GM18951 (cell line): ENCODE results near the gene MRPL49.
A peak's percentile ranks its signal among the peaks of the same experiment; 100 is the strongest.

ENCODE experiments used
- POLR2A ChIP-seq: IDR thresholded peaks from 4 replicates; pipeline ENCODE4 v1.6.1; 2011; ENCODE audit warnings: mild to moderate bottlenecking; ENCODE audit not compliant: insufficient read length, insufficient read depth; ENCODE audit errors: extremely low read depth
- in situ Hi-C: fragments of 300-500 bp; cut with MboI; formaldehyde crosslinking; loops from one replicate; pipeline ENCODE4 v1.12.0; 2022; ENCODE audit warnings: low sequenced_read_pairs, mixed read lengths, inconsistent platforms; ENCODE audit not compliant: unreplicated experiment

MRPL49 gene

DNA sequence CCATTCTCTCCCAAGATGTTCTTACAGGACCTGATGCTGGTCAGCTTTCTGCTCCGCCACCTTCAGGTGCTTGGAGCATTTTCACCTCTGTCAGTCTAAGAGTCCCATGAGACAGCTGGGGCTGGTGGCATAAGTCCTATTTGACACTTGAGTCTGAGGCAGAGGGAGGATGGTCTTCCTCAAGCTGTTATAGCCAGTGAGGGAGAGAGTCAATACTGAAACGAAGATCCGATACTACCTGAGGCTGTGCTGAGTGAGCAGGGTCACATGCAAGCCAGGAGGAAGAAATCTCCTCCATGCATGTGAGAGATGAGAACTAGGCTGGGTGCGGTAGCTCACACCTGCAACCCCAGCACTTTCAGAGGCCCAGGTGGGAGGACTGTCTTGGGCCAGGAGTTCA, 32.5 kb upstream of the MRPL49 start:
- in situ Hi-C loops = no loop called here

DNA sequence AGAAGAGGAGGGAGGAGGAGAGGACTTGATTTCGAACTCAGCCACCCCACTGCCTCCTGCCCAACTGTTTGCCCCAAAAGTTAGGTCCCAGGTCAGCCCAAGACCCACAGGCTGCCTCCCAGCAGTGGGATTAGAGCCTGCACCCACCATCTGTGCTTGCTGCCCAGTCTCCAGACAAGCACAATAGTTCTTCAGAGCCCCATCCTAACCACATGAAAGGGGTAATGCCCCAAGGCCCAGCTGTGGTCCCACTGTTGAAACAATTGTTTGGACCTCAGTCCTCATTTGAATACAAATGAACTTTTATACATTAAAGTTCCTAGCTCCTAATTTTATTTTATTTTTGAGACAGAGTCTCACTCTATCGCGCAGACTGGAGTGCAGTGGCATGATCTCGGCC, 31.5 kb upstream of the MRPL49 start:
- in situ Hi-C loops = no loop called here
- TF ChIP-seq POLR2A = no peak

More for the DNA sequence above, 32.5 kb upstream of the MRPL49 start:
- no peak for TF ChIP-seq POLR2A

DNA sequence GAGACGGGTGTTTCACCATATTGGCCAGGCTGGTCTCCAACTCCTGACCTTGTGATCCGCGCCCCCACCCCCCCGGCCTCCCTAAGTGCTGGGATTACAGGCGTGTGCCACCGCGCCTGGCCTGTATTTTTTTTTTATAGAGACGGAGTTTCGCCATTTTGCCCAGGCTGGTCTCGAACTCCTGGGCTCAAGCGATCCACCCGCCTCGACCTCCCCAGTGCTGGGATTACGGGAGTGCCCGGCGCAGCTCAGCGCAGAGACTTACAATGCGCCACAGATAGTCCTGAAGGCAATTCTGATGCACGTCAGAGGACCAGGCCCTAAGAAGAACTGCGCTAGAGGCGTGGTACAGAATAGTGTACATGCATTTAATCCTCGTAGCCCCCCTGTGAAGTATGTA, 26.7 kb upstream of the MRPL49 start:
- in situ Hi-C loops = no loop called here
- no peak for TF ChIP-seq POLR2A

DNA sequence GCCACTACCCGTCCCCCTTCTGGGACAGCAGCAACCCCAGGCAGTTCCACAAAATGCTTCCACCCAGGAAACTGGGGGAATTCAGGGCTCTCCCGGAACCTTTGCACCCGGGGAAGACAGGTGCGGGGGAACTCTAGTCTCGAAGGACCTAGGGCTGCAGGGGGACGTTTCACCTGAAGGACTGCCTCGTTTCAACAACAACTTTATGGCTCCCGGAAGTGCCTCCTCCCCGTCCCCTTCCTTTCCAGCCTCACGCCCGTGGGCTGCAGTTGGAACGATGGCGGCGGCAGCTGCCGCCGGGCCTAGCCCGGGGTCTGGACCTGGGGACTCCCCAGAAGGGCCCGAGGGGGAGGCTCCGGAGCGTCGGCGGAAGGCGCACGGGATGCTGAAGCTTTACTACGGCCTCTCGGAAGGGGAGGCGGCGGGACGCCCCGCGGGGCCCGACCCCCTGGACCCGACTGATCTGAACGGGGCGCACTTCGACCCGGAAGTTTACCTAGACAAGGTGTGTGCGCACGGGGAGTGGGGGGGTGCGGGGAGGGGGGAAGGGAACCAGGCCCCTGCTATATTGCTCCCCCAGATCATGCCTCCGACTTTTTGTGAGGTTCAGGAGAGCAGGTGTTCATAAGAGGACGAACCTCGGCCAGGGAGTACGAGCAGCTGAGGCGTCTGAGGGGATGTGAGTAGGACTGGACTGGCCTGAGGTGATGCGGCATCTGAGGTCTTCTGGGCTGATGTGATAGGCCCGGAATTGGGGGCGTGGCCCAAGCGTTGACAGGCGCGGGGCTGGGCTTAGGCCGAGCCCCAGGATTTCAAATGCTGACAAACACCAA, 25.9 kb upstream of the MRPL49 start, which contains the start of gene VPS51:
VPS51 (plus strand) TSS at position 241 of the 833 bp plus-strand sequence; CDS start at position 278, 37 bp downstream.
- peak; percentile 81 for TF ChIP-seq POLR2A

DNA sequence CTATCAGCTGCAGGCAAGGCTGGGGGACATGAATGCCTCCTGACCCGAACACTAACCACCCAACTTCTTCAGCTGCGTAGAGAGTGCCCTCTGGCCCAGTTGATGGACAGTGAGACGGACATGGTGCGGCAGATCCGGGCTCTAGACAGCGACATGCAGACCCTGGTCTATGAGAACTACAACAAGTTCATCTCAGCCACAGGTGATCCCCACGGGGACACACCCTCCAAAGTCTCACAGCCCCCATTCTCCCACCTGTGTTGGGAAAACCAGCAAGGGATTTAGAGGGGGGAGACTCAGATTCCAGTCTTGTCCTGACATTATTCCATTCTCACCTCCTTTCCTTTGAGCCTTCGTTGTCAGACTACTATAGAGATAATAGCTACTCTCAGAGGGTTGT, 25.2 kb upstream of the MRPL49 start:
- no peak for TF ChIP-seq POLR2A
- in situ Hi-C loops = no loop called here

More for the DNA sequence above, 25.9 kb upstream of the MRPL49 start, which contains the start of gene VPS51:
- in situ Hi-C loops = no loop called here

DNA sequence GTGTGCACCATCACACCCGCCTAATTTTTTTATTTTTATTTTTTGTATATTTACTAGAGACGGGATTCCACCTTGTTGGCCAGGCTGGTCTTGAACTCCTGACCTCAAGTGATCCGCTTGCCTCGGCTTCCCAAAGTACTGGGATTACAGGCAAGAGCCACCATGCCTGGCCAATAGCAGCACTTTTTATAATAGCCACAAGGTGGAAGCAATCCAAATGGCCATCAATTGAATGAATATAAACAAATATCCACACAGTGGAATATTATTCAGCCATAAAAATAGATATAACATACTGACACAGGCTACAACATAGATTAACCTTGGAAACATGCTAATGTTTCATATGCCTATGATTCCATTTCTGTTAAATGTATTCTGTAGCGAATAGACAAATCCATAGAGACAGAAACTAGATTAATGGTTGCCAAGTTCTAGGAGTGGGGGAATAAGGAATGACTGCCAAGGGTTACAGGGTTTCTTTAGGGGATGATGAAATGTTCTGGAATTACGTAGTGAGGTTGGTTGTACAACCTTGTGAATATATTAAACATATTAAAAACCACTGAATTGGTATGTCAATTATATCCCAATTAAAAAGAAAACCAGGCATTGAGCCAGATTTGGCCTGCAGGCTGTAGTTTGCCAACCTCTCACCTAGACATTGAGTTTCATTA, 21.3 kb upstream of the MRPL49 start:
- TF ChIP-seq POLR2A = no peak
- in situ Hi-C loops = no loop called here

DNA sequence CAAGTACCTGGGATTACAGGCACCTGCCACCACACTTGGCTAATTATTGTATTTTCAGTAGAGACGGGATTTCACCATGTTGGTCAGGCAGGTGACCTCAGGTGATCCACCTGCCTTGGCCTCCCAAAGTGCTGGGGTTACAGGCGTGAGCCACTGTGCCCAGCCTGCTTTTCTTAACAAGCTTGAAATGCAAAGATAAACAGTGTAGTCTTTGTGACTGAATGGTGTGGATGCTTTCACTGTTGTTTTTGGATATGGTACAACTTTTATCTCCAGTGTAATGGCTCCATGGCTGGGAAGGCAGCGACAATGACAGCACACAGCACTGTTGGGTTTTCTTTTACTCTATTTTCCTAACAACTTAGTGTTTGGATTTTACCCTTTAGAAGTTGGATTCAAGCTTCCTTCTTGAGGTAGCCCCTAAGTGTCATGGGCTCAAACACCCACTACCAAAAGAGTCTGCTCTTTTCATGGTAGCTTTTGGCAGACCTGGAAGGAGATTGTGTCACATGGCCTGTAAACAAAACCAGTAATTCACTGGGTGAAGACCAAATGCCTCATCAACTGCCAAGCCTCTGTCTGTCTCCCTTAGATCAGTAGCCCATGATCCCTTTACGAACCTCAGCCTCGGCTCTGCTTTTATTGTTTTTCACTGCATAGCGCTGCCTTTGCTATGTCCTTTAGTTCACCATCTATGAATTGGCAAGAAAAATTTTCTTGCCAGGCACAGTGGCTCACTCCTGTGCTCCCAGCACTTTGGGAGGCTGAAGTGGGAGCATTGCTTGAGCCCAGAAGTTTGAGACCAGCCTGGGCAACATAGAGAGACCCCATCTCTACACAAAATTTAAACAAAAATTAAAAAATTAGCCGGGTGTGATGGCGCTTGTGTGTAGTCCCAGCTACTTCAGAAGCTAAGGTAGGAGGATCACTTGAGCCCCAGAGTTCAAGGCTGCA, 19.7 kb upstream of the MRPL49 start:
- in situ Hi-C loops = no loop called here
- no peak for TF ChIP-seq POLR2A

DNA sequence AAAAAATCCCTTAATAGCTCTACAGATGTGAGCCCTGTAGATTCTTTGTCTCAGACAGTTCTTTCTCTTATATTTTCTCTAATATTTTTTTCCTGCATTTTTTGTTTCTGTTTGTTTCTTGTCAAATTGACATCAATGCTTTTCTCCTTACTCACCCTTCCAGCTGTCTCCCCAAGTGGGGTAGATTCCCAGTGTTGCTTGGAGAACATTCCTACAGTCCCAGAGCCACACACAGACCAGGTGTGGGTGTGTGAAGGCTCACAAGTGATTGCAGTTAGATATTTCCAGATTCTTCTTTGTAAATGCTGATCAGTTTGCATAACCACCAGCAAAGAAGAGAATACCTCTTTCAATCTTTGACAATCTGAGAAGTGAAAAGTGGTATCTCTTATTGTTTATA, 18.6 kb upstream of the MRPL49 start:
- in situ Hi-C loops = no loop called here
- no peak for TF ChIP-seq POLR2A

DNA sequence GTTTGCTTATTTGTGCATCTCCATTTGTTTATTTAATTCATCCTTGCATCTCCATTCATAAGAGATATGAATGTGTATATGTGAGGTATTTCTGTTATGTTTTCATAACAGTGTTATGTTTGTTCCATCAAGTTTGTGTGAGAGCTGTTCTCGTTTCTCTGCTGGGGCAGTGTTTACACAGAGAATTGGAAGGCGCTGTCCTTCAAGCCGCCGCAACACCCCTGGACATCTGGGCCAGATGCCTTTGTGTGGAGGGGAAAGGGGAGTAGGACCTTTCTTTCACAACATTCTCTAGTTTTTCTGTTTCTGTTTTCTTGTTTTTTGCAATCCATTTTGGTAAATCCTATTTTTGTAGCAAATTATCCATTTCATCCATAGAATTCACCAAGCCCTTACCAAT, 17.5 kb upstream of the MRPL49 start:
- TF ChIP-seq POLR2A = no peak
- in situ Hi-C loops = no loop called here

DNA sequence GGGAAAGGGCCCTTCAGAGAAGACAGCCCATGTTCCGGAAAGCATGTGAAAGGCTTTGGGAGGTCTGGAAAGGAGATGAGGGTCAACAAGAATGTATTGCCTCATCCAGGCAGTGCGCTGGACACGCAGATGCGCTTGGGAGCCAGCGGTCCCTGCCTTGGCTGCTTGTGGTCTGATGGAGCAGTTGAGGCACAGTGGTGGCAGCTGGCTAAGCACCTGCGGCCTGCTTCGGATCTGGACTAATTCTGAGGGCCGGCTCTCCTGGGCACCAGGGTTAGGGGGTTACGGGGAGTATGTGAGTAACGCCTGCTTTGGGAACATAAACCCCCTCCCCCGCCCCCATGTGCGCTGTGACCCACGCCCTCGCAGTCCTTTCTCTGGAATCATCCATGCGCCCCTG, 15.0 kb upstream of the MRPL49 start:
- in situ Hi-C loops = no loop called here
- TF ChIP-seq POLR2A = no peak

DNA sequence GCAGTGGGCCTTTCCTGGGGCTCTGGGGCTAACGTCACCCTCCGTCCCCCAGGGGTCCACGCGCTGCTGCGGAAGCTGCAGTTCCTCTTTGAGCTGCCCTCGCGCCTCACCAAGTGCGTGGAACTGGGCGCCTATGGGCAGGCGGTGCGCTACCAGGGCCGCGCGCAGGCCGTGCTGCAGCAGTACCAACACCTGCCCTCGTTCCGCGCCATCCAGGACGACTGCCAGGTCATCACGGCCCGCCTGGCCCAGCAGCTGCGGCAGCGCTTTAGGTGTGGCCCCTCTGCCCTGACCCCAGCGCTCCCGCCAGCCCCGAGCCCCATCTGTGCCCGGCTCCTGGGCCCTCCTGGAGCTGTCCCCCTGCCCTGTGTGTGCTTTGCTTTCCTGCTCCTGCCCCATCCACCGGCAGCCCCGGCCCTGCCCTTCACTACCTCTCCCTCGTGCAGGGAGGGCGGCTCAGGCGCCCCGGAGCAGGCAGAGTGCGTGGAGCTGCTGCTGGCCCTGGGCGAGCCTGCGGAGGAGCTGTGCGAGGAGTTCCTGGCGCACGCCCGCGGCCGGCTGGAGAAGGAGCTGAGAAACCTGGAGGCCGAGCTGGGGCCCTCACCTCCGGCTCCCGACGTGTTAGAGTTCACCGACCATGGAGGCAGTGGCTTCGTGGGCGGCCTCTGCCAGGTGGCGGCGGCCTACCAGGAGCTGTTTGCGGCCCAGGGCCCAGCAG, 14.2 kb upstream of the MRPL49 start:
- in situ Hi-C loops = no loop called here
- no peak for TF ChIP-seq POLR2A

DNA sequence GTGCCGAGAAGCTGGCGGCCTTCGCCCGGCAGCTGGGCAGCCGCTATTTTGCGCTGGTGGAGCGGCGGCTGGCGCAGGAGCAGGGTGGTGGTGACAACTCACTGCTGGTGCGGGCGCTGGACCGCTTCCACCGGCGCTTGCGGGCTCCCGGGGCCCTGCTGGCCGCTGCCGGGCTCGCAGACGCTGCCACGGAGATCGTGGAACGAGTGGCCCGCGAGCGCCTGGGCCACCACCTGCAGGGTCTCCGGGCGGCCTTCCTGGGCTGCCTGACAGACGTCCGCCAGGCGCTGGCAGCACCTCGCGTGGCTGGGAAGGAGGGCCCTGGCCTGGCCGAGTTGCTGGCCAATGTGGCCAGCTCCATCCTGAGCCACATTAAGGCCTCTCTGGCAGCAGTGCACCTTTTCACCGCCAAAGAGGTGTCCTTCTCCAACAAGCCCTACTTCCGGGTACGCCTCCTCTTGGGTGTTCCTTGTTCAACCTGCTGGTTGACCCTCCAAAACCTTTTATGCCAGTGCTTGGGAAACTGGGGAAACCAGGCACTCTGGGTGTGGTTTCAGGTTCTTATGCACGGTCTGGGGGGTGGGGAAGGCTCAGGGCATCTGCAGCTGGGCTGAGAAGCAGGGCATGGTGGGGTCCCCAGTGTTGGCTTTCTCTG, 13.5 kb upstream of the MRPL49 start:
- TF ChIP-seq POLR2A = no peak

More for the DNA sequence above, 13.5 kb upstream of the MRPL49 start:
- in situ Hi-C loops = no loop called here
